ENCODE measurements around the gene CAMTA2. TPM values are rescaled to one million over a fixed set of nuclear protein-coding genes. Genes with fewer than 3 reads are reported as not detected.

CAMTA2 gene
- total RNA-seq, 1 experiment from 2014 or later, result 126 TPM

DNA sequence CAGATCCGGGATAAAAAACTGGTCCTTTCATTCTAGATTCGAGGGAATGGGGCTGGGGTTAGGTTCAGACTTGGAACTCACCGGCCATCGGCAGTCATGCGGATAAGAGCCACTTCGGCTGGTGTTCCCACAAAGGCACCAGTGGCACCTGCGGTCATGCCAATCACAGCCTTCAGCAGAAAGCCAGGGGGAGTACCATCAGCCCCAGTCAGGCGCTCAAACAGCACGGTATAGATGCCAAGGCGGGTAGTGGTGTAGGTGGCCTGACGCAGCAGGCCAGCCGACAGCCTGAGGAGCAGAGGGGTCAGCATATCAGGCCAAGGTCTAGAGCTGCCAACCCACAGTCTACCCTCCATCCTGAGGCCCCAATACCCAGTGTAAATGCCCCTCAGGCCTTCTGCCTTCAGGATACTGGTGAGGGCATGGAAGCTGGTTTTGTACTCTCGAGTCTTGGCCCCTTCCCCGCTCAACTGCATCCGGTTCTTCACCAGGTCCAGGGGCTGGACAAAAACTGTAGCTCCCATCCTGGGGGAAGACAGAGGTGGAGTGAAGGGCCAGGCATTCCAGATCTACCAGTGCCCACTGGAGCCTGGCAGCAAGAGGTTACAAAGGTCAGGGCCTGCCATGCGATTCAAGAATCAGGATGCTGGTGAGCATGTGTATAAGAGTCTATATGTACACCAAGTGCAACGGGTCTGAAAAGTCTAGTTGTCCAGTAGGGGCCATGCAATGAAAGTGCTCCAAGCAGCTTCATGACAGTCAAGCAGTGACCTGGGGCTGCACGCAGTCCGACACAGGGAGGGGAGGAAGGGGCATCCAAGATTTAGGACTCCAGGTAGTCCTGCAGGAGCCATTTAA lies 48.6 kb downstream of the CAMTA2 start:
- DNase-seq (ENCODE audit: unreplicated experiment), result no peak
- Mint-ChIP-seq H3K27me3 (ENCODE audit: insufficient read depth, unreplicated experiment) (no peaks in the 10 kb centered on the region), H3K27ac (ENCODE audit: low read depth, unreplicated experiment) (peak overlapping the region; percentile 98), H3K36me3 (ENCODE audit: insufficient read depth, unreplicated experiment) (peaks cover 49% of the 10 kb centered on the region), H3K9me3 (ENCODE audit: unreplicated experiment) (no peaks in the 10 kb centered on the region), H3K4me1 (ENCODE audit: insufficient read depth, unreplicated experiment) (peaks cover 41% of the 10 kb centered on the region), H3K4me3 (ENCODE audit: unreplicated experiment) (peak overlapping the region; percentile 91)
- TF ChIP-seq, protein P1, sequence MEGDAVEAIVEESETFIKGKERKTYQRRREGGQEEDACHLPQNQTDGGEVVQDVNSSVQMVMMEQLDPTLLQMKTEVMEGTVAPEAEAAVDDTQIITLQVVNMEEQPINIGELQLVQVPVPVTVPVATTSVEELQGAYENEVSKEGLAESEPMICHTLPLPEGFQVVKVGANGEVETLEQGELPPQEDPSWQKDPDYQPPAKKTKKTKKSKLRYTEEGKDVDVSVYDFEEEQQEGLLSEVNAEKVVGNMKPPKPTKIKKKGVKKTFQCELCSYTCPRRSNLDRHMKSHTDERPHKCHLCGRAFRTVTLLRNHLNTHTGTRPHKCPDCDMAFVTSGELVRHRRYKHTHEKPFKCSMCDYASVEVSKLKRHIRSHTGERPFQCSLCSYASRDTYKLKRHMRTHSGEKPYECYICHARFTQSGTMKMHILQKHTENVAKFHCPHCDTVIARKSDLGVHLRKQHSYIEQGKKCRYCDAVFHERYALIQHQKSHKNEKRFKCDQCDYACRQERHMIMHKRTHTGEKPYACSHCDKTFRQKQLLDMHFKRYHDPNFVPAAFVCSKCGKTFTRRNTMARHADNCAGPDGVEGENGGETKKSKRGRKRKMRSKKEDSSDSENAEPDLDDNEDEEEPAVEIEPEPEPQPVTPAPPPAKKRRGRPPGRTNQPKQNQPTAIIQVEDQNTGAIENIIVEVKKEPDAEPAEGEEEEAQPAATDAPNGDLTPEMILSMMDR (IDR thresholded peaks at IDR 0.05; ENCODE audit: unreplicated experiment), result no peak
- BruUV-seq (replicated peaks), result TSS peak; percentile 15
- intact Hi-C loops (cut with micrococcal nuclease), result no loop called here
- ChIA-PET POLR2A (interaction anchor here (1.1 to 21.5 kb wide), 16 partner anchors 9 to 236 kb away, joined by 4 to 639 read pairs (median 16); partner anchors contain the start of genes ARRB2, CAMTA2, ENO3 and INCA1), CTCF (interaction anchor here (0.5 to 3.0 kb wide), 9 partner anchors 19 to 819 kb away, joined by 3 to 24 read pairs (median 4); no protein-coding TSS in a partner anchor)

DNA sequence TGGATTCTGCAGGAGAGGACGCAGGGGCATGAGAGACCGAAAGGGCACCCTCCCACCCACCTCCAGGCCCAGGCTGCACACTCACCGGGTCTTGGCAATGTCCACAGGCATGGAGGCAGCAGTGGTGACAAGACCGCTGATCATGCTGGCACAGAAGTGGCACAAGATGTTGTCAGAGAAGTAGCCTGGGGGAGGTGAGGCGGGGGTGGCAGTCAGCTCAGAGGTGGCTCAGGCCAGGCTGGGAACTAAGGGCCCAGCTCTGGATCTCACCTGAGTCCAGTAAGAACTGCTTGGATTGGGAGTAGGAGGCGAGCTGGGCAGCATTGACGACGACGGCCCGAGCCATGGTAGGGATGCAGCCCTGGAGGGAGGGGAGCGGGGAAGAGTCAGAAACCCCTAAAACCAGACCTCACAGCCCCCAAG lies 49.4 kb downstream of the CAMTA2 start:
- peak overlapping the region; percentile 98 for H3K27ac Mint-ChIP-seq (ENCODE audit: low read depth, unreplicated experiment)
- H3K9me3 Mint-ChIP-seq (ENCODE audit: unreplicated experiment), result no peaks in the 10 kb centered on the region
- H3K36me3 Mint-ChIP-seq (ENCODE audit: insufficient read depth, unreplicated experiment), result peaks cover 44% of the 10 kb centered on the region
- no peak for DNase-seq (ENCODE audit: unreplicated experiment)
- intact Hi-C loops (cut with micrococcal nuclease), result no loop called here
- TF ChIP-seq, protein P1 (IDR thresholded peaks at IDR 0.05; ENCODE audit: unreplicated experiment), result no peak
- H3K27me3 Mint-ChIP-seq (ENCODE audit: insufficient read depth, unreplicated experiment), result no peaks in the 10 kb centered on the region
- no TSS peak for BruUV-seq (replicated peaks)
- CTCF ChIA-PET, result interaction anchor here (0.5 to 3.0 kb wide), 4 partner anchors 27 to 44 kb away, joined by 3 to 24 read pairs (median 3); no protein-coding TSS in a partner anchor
- H3K4me3 Mint-ChIP-seq (ENCODE audit: unreplicated experiment), result peak overlapping the region; percentile 91
- H3K4me1 Mint-ChIP-seq (ENCODE audit: insufficient read depth, unreplicated experiment), result peaks cover 39% of the 10 kb centered on the region
- POLR2A ChIA-PET, result interaction anchor here (0.9 to 21.5 kb wide), 4 partner anchors 11 to 29 kb away, joined by 3 to 639 read pairs (median 18); partner anchors contain the start of gene SPAG7

DNA sequence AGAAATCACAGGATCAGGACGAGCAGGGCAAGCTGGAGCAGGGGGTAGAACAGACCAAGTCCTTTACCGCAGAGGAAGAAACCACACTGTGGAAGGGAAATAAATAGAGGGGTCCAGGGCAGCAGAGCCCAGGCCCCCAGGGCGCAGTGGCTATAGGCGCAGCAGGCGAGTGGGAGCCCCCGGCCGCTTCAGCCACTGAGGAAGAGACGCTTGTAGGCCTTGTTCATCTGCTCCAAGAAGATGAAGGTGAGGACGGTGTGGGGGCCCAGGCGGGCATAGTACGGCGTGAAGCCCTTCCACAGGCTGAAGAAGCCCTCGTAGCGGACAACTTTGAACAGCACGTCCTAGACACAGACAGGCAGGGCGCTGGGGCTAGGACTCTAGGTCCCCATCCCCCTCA lies 49.9 kb downstream of the CAMTA2 start:
- CTCF ChIA-PET, result interaction anchor here (0.6 to 2.3 kb wide), 2 partner anchors 29 to 44 kb away, joined by 3 to 5 read pairs; no protein-coding TSS in a partner anchor
- Mint-ChIP-seq H3K4me1 (ENCODE audit: insufficient read depth, unreplicated experiment) (peaks cover 33% of the 10 kb centered on the region), H3K9me3 (ENCODE audit: unreplicated experiment) (no peaks in the 10 kb centered on the region), H3K4me3 (ENCODE audit: unreplicated experiment) (peak overlapping the region; percentile 91), H3K36me3 (ENCODE audit: insufficient read depth, unreplicated experiment) (peaks cover 41% of the 10 kb centered on the region), H3K27ac (ENCODE audit: low read depth, unreplicated experiment) (no peak overlapping the region), H3K27me3 (ENCODE audit: insufficient read depth, unreplicated experiment) (no peaks in the 10 kb centered on the region)
- POLR2A ChIA-PET, result interaction anchor here (0.6 to 21.5 kb wide), 4 partner anchors 8 to 30 kb away, joined by 3 to 639 read pairs (median 18); partner anchors contain the start of gene SPAG7
- BruUV-seq (replicated peaks), result no TSS peak
- TF ChIP-seq, protein P1 (IDR thresholded peaks at IDR 0.05; ENCODE audit: unreplicated experiment), result no peak
- DNase-seq (ENCODE audit: unreplicated experiment), result no peak
- intact Hi-C loops (cut with micrococcal nuclease), result no loop called here

DNA sequence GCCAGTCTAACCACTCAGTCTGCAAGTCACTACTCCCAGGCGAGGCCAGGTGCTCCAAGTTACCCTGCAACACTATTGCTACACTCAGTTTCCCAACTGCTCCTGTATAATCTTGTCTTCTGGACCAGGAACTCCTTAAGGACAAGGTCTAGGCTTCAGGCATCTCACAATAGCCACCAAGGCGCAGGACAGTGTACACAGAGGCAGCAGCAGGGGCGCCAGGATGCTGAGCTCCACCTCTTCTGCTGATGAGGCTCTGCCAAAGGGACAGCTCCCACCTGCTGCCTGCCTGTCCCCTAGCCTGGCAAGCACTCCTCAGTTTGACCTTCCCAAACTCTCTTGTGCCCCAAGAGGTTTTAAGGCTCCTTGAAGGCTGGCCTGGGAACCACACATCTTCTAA lies 51.0 kb downstream of the CAMTA2 start:
- Mint-ChIP-seq H3K9me3 (ENCODE audit: unreplicated experiment) (no peaks in the 10 kb centered on the region), H3K27ac (ENCODE audit: low read depth, unreplicated experiment) (no peak overlapping the region), H3K4me1 (ENCODE audit: insufficient read depth, unreplicated experiment) (peaks cover 22% of the 10 kb centered on the region), H3K27me3 (ENCODE audit: insufficient read depth, unreplicated experiment) (no peaks in the 10 kb centered on the region), H3K36me3 (ENCODE audit: insufficient read depth, unreplicated experiment) (peaks cover 41% of the 10 kb centered on the region), H3K4me3 (ENCODE audit: unreplicated experiment) (no peak overlapping the region)
- CTCF ChIA-PET, result interaction anchor here (0.8 to 2.3 kb wide), 2 partner anchors 17 to 27 kb away, joined by 4 to 5 read pairs; no protein-coding TSS in a partner anchor
- DNase-seq (ENCODE audit: unreplicated experiment), result no peak
- no TSS peak for BruUV-seq (replicated peaks)
- POLR2A ChIA-PET, result interaction anchor here (0.6 to 1.4 kb wide), 7 partner anchors 11 to 147 kb away, joined by 3 to 6 read pairs (median 3); partner anchors contain the start of genes PFN1 and SPAG7
- intact Hi-C loops (cut with micrococcal nuclease), result no loop called here
- TF ChIP-seq, protein P1 (IDR thresholded peaks at IDR 0.05; ENCODE audit: unreplicated experiment), result no peak
